Amniotic epithelial cell (primary cell): ENCODE data around the gene KRTAP10-7.
"Not testable (repeated sequence)": the region's sequence is repeated elsewhere in the genome, so short reads cannot be mapped to it uniquely, and the experiment has no call there.

Source experiments
- DNase-seq: peaks from one replicate; pipeline ENCODE4 v3.0.0-alpha.2; 2010; ENCODE audit warnings: low read depth

The KRTAP10-7 gene

DNA sequence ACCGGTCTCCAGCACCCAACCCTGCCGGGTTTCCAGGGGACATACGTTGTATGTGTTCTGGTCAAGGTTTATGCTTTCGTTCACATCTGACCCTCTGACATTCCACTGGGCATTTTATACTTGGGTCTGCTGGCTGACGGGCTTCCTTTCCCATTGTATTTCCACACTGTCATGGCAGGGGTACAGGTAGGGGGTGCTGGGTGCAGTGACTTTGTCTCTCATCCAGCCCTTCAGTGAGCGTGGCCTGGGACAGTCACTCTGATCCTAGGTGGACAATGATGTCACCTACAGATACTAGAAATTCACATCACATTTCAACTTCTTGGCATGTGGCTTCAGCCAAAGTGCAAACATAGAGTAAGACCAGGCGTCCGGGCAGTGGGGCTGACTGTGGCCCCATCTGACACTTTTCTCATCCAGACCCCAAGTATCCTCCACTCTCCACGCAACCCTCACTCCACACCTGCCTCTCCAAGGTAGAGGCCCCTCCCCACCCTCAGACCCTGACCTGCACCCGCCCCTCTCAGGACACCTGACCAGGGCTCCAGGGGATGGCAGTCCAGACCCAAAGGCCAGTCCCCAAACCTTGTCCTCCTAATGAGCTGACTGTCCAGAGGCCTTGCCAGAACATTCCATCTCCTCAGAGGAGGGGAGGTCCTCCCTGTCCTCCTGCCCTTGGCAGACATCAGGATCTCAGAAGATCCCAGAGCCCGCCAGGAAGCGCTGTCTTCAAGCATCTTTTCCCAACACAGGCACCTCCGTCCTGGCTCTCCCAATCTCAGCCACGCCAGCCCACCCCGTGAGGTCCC is 36.0 kb downstream of the KRTAP10-7 start:
- no peak for DNase-seq

DNA sequence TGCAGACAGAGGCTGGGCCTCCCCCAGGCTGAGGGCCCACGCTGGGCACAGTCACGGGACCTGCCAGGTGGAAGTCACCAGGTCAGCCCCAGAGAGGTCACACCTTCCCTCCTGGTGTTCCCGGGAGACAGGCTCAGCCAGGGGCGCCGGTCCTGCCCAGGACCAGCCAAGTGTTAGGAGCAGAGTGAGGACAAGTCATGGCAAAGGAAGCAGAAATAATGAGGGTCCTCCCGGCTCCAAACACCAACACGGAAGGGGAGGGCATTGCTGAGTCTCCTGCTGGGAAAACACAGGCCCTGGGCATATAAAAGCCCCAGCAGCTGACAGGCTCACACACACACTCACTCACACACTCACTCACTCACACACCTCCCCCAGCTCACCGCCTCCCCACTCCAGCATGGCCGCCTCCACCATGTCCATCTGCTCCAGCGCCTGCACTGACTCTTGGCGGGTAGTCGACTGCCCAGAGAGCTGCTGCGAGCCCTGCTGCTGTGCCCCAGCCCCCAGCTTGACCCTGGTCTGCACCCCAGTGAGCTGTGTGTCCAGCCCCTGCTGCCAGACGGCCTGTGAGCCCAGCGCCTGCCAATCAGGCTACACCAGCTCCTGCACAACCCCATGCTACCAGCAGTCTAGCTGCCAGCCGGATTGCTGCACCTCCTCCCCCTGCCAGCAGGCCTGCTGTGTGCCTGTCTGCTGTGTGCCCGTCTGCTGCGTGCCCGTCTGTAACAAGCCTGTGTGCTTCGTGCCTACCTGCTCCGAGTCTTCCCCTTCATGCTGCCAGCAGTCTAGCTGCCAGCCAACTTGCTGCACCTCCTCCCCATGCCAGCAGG is 36.8 kb downstream of the KRTAP10-7 start, which contains the start of gene KRTAP10-10:
KRTAP10-10 (plus strand) TSS at position 339 of the 833 bp plus-strand sequence; CDS start at position 401, 62 bp downstream.
- no peak for DNase-seq

DNA sequence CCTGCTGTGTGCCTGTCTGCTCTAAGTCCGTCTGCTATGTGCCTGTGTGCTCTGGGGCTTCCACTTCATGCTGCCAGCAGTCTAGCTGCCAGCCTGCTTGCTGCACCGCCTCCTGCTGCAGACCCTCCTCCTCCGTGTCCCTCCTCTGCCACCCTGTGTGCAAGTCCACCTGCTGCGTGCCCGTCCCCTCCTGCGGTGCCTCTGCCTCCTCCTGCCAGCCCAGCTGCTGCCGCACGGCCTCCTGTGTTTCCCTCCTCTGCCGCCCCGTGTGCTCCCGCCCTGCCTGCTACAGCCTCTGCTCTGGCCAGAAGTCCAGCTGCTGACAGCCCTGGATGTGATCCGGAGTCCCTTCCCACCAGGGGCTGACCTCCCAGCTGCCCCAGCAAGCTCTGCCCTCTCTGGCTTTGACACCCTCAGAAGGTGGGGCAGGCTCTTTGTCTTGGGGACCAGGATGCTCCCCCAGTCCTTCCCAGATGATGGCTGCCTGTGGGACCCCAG is 37.5 kb downstream of the KRTAP10-7 start:
- not testable (repeated sequence) for DNase-seq

DNA sequence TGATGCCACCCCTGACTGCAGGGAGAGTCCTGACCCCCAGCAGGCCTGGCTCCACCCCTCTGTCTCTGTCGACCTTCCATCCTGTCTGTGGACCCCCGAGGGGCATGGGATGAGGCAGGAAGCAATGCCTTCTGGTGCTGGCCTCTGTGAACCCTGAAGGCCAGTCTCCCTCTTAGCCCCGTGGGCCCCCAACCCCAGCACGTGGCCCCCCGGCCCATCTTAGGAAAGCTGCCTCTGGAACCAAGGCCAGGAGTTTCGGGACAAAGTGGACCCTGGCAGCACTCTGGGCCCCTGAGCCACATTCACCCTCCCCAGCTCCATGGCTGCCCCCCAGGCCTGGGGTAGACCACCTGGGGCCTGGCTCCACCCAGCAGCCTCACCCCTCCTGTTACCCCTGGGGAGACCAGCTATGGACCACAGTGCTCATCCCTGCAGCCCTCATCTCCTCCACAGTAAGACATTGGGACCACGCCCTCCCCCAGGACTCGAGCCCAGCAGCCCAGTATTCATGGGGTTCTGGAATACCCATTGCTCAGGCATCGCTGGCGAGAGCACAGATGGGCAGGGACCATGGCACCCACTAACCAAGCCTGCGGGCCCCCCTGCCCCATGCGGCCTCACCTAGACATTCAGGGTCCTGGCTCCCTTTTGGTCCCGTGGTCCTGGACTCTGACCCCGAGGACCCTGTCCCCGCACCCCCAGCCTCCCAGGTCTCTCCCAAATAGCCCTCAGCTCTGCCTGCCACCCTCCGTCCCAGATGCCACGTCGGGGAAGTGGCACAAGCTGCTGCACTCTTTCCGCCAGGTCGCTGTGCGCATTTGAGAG is 38.3 kb downstream of the KRTAP10-7 start:
- DNase-seq = not testable (repeated sequence)

DNA sequence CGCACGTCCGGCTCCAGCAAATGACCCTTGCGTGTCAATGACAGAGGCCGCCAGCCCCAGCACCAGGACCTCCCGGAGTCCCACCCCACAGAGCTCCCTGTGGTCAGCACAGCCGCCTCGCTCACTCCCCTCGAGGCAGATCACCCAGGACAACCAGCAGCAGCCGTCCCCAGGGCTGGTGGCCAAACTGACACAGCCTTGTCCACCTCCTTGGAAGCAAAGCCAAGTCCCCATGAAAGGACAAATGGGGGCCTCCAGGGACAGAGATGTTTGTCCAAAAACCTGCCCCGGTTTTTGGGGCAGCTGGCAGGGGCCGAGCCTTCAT is 38.9 kb downstream of the KRTAP10-7 start:
- DNase-seq = no peak

DNA sequence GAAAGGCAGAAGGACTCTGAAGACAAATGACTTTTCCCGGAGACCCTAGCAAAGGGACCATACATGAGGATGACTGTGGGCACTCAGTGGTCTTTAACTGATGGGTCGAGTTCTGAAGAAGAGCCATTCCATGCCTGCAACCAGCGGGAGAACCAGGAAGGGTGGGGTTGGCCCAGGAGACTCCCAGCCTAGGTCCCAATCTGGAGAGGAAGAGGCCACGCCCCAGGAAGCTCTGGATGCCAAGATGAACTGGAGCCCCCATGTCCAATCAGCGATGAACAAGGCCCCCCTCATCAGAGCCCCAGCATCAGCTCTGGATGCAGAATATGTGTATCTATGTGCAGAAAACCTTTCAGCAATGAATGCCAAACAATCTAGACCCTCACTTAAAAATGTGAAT is 40.4 kb downstream of the KRTAP10-7 start:
- DNase-seq = no peak

DNA sequence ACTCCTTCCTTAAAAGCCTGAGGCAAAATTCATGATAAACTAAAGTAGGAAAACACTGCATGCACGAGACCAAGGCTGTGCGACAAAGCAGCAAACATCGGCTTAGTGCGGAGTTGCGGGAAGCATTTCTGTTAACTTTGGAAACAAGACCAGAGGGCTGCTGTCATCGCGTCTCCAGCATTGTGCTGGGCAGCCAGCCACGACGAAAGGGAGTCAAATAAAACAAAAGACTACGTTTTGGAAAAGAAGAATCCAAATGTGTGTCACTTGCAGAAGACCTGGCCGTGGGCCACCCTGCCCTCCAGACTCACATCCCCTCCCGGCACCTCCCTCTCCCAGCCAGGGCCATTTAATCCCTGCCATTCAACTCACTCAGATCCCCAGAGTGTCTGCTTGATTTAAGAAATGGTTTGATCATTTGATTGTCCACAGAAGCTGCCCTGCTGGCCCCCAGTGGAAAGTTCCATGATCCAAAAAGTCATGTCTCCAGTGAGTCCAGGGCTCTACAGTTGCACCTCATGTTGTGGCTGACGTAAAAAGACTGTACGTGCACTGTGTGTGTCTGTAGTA is 43.4 kb downstream of the KRTAP10-7 start:
- DNase-seq = no peak

DNA sequence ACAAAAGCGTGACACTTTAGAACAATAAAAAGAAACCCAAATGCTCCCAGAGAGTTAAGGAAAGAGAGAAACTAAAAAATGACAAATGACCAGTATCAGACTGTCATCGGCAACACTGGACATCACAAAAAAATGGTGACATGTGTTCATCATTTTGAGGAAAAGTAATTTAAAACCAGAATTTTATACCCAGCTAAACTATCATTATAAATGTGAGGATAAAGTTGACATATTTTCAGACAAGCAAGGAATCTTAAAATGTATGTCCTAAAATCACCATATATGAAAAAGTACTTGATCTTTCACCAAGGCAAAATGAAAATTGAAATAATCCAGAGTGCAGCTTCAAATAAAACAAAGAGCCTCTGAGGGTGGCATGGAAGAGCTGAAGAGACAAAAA is 44.5 kb downstream of the KRTAP10-7 start:
- DNase-seq = no peak

DNA sequence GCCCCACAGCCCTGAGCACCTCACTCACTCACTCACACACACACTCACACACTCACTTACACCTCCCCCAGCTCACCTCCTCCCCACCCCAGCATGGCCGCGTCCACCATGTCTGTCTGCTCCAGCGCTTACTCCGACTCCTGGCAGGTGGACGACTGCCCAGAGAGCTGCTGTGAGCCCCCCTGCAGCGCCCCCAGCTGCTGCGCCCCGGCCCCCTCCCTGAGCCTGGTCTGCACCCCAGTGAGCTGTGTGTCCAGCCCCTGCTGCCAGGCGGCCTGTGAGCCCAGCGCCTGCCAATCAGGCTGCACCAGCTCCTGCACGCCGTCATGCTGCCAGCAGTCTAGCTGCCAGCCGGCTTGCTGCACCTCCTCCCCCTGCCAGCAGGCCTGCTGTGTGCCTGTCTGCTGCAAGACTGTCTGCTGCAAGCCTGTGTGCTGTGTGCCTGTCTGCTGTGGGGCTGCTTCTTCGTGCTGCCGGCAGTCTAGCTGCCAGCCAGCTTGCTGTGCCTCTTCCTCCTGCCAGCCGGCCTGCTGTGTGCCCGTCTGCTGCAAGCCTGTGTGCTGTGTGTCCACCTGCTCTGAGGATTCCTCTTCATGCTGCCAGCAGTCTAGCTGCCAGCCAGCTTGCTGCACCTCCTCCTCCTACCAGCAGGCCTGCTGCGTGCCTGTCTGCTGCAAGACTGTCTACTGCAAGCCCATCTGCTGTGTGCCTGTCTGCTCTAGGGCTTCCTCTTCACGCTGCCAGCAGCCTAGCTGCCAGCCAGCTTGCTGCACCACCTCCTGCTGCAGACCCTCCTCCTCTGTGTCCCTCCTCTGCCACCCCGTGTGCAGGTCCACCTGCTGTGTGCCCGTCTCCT is 46.2 kb downstream of the KRTAP10-7 start, which contains the start of gene KRTAP10-11:
KRTAP10-11 (plus strand) TSS at position 49 of the 856 bp plus-strand sequence; CDS start at position 94, 45 bp downstream.
- not testable (repeated sequence) for DNase-seq

DNA sequence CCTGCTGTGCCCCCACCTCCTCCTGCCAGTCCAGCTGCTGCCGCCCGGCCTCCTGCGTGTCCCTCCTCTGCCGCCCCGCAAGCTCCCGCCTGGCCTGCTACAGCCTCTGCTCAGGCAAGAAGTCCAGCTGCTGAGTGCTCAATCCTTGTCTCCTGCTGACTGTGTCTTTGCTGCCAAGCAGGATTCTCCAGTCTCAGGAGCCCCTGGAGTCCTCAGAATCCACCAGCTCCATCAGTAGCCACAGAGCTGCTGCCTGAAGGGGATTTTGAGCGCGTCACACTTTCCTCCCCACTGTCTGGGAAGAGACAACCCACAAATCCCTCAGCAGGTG is 46.8 kb downstream of the KRTAP10-7 start:
- DNase-seq = no peak

DNA sequence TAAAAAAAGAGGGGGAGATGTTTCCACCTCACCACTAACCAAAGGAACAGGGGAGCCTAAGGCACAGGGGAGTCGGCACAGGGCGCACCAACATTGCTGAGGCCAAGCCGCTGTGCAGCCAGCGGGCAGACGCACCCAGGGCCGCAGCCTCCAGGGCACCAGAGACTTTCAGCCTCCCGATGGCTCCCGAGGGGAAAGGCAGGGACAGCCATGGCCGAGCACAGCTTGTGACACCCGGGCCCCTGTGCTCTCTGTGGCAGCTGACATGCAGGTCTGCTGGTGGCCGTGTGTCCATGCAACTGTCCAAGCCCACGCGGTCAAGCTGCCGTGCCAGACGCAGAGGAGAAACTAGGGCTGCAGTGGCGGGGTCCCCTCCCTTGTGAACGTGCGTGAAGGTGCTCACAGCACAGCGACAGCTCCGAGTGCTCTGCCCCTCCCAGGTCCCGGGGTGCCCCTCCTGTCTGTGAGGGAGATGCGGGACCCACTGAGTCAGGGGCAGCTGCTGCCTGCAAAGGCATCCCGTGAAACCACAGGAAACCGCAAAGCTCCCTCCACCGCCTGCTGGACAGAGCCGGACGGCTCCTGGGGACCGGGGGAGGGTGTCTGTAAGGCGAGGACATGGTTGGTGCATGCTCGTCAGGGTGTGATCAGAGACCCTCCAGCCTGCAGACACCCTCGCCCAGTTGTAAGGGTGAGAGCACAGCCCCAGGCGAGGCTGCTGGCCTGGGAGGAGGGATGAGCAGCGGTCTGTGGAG is 48.3 kb downstream of the KRTAP10-7 start:
- no peak for DNase-seq

DNA sequence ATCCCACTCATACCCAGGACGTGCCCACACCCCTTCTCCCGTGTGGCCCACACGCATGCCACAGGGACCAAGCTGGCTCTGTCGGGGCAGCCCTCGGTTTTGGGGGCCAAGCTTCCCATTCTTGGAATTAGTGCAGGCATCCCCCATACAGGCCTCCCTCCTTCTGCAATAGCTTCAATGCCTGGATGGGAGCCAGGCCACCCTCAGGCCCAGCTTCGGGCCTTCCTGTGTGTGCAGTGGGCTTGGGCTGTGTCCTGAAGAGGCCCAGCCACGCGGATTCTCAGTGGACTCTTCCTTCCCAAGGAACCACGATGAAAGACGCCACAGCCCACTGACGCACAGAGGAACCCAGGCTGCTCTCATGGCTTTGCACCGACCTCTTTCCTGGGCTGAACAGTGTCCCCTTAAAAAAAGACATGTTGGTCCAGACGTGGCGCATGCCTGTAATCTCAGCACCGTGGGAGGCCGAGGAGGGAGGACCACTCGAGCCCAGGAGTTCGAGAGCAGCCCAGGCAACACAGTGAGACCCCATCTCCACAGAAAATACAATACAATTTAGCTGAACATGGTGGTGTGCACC is 49.2 kb downstream of the KRTAP10-7 start:
- DNase-seq = no peak

DNA sequence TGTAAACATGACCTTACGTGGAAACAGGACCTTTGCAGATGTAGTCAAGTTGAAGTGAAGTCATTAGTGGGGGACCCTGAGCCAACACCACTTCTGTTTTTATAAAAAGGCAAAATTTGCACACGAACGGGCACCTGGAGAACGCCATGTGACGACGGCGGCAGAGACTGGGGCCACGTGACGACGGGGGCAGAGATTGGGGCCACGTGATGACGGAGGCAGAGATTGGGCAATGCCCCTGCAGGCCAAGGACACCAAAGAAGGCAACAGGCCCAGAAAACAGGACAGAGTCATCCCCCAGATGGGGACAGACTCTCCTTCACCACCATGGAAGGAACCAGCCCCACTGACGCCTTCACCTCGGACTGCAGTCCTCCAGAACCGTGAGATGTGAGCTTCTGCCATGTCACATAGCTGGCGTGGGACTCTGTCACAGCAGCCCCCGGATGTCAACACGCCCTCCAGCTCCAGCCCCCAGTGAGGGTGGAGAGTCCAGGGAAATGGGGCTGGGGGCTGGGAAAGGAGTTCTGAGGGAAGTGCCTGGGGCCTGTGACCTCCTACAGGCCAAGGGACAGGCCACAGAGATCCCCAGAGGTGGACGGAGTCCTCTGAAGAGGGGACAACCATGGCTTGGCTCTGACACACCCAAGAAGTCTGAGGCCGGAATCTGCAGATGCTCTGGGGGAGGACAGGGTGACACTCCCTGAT is 50.0 kb downstream of the KRTAP10-7 start:
- no peak for DNase-seq

DNA sequence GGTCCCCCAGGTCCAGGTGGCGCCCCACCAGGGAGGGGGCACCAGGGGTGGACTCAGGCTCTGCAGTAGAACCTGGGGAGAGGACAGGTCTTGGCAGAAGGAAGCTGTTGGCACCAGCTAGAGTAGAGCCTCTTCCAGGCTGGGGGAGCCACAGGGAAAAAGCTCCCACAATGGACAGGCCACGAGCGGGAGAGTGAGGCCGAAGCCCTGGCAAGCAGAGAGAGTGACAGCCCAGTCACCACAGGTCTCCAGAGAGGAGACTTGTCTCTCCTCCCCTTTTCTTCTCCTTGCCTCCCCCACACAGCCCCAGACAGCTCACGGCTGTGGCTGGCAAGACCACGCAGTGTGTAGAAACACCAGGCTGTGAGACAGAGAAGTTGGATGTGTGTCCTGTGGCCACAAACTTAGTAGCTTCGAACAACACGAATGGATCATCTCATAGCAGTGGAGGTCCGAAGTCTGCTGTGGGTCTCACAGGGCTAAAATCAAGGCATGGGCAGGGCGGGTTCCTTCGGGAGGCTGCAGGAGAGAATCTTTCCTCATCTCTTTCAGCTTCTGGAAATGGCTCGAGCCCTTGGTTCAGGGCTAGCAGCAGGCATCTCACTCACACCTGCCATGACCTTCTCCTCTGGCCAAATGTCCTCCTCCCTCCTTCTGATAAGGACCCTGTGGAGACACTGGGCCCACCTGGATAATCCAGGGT is 50.7 kb downstream of the KRTAP10-7 start:
- no peak for DNase-seq
